Neural crest cell (in vitro differentiated cells): ENCODE data around the gene ALOX15. TPM values are rescaled to one million over a fixed set of nuclear protein-coding genes. Genes with fewer than 3 reads are reported as not detected.
A peak's percentile ranks its signal among the peaks of the same experiment; 100 is the strongest.
"Not testable (repeated sequence)": the region's sequence is repeated elsewhere in the genome, so short reads cannot be mapped to it uniquely, and the experiment has no call there.

Experiments used
- DNase-seq: peaks from one replicate; pipeline ENCODE4 v3.0.0; 2021; ENCODE audit warnings: low read depth, mixed read lengths, low spot score
- H3K27ac Mint-ChIP-seq: one replicate; pipeline ENCODE4 v1.8.0; 2021; ENCODE audit warnings: mild to moderate bottlenecking, mixed read lengths; ENCODE audit not compliant: unreplicated experiment
- H3K27me3 Mint-ChIP-seq: 2 replicates; pipeline ENCODE4 v1.8.0; 2021; ENCODE audit warnings: low read depth, mild to moderate bottlenecking, mixed read lengths
- H3K36me3 Mint-ChIP-seq: 2 replicates; pipeline ENCODE4 v1.8.0; 2021; ENCODE audit warnings: low read depth, mild to moderate bottlenecking, mixed read lengths
- H3K4me1 Mint-ChIP-seq: 2 replicates; pipeline ENCODE4 v1.8.0; 2021; ENCODE audit warnings: mixed read lengths
- H3K4me3 Mint-ChIP-seq: one replicate; pipeline ENCODE4 v1.8.0; 2021; ENCODE audit warnings: mild to moderate bottlenecking, mixed read lengths
- H3K9me3 Mint-ChIP-seq: 2 replicates; pipeline ENCODE4 v1.8.0; 2021; ENCODE audit warnings: mixed read lengths
- total RNA-seq: library from RNA; stranded (reverse); gene quantifications from 2 replicates; pipeline ENCODE4 v1.2.1, GENCODE V29; 2021
- TF ChIP-seq, protein P1 (sequence below): fragments of 200-600 bp; sonication (generic); conservative IDR thresholded peaks from 2 replicates; pipeline ENCODE4 v1.5.0; 2021; ENCODE audit warnings: antibody characterized with exemption, mild to moderate bottlenecking

Gene ALOX15
- total RNA-seq, 1 donor from 2014 or later, result 0.33 TPM

DNA sequence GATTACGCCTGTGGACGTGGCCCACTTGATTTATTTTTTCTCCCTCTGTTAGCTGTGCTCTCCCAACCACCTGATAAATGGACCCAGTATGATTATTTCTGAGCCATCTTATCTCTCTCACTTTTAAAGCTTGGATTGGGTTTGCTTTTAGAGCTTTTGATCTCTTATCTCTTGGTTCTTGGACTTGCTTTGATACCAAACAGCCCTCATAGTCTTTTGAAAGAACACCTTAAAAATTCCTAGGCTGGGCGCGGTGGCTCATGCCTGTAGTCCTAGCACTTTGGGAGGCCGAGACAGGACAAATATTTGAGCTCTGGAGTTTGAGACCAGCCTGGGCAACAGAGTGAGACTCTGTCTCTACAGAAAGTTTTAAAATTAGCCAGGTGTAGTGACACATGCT lies 31.3 kb downstream of the ALOX15 start:
- Mint-ChIP-seq H3K9me3 (no peaks in the 10 kb centered on the region), H3K27me3 (peaks cover 4% of the 10 kb centered on the region), H3K27ac (no peak overlapping the region), H3K4me1 (peaks cover 12% of the 10 kb centered on the region), H3K4me3 (no peak overlapping the region), H3K36me3 (no peaks in the 10 kb centered on the region)
- TF ChIP-seq, protein P1, sequence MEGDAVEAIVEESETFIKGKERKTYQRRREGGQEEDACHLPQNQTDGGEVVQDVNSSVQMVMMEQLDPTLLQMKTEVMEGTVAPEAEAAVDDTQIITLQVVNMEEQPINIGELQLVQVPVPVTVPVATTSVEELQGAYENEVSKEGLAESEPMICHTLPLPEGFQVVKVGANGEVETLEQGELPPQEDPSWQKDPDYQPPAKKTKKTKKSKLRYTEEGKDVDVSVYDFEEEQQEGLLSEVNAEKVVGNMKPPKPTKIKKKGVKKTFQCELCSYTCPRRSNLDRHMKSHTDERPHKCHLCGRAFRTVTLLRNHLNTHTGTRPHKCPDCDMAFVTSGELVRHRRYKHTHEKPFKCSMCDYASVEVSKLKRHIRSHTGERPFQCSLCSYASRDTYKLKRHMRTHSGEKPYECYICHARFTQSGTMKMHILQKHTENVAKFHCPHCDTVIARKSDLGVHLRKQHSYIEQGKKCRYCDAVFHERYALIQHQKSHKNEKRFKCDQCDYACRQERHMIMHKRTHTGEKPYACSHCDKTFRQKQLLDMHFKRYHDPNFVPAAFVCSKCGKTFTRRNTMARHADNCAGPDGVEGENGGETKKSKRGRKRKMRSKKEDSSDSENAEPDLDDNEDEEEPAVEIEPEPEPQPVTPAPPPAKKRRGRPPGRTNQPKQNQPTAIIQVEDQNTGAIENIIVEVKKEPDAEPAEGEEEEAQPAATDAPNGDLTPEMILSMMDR, result no peak
- no peak for DNase-seq

DNA sequence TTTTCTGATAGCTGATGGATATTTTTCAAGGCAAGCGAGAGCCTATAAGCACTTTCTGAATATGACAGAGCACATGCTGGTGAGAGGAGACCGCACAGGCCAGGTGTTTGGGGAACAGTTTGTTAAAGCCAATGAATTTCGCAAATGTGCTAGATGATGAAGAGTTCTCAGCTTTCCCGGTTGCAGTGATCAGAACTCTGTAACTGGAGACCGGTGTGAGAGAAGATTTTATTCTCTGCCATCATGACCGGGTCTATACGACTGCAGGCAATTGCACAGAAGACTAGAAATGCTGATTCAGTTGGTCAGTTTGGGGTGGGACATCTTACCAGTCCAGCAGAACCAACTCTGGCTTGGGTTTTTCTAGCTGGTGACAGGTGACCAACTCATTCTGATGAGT lies 31.7 kb downstream of the ALOX15 start:
- peaks cover 12% of the 10 kb centered on the region for H3K4me1 Mint-ChIP-seq
- DNase-seq, result no peak
- no peak overlapping the region for H3K27ac Mint-ChIP-seq
- H3K36me3 Mint-ChIP-seq, result no peaks in the 10 kb centered on the region
- H3K4me3 Mint-ChIP-seq, result no peak overlapping the region
- no peaks in the 10 kb centered on the region for H3K9me3 Mint-ChIP-seq
- TF ChIP-seq, protein P1, result no peak
- peaks cover 4% of the 10 kb centered on the region for H3K27me3 Mint-ChIP-seq

DNA sequence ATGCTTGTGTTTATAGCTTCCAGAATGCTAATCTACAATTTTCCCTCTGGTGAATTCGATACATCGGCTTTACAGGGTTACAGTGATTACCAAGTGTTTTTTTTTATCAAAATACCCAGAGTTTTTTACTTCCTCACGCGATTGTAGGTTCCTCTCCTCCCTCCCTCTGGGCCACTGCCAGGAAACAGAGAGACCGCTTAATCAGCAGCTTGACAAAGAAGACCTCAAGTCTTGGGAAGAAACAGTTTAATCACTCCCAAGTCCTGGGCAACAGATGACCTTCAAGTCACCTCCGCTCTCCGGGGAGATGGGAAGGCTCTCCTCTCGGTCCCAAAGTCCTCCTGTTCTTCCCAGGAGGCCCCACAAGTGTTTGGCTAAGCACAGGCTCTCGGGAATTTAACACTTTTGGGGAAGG lies 33.7 kb downstream of the ALOX15 start:
- DNase-seq, result no peak
- Mint-ChIP-seq H3K9me3 (no peaks in the 10 kb centered on the region), H3K36me3 (no peaks in the 10 kb centered on the region), H3K27ac (peak overlapping the region; percentile 85), H3K4me1 (peaks cover 12% of the 10 kb centered on the region), H3K27me3 (peaks cover 4% of the 10 kb centered on the region), H3K4me3 (no peak overlapping the region)
- TF ChIP-seq, protein P1, result no peak

GRCh38 chr17:4607261-4607741 lies 34.2 kb downstream of the ALOX15 start:
- Mint-ChIP-seq H3K9me3 (no peaks in the 10 kb centered on the region), H3K4me3 (no peak overlapping the region), H3K4me1 (peaks cover 12% of the 10 kb centered on the region), H3K36me3 (no peaks in the 10 kb centered on the region), H3K27me3 (peaks cover 4% of the 10 kb centered on the region), H3K27ac (peak overlapping the region; percentile 85)
- DNase-seq, result no peak
- TF ChIP-seq, protein P1, result no peak

- DNase-seq, result no peak
- Mint-ChIP-seq H3K9me3 (no peaks in the 10 kb centered on the region), H3K27me3 (peaks cover 4% of the 10 kb centered on the region), H3K4me3 (no peak overlapping the region), H3K4me1 (peaks cover 13% of the 10 kb centered on the region), H3K36me3 (no peaks in the 10 kb centered on the region), H3K27ac (no peak overlapping the region)
- TF ChIP-seq, protein P1, result no peak
Measured at GRCh38 chr17:4605826-4606225, 35.7 kb downstream of the ALOX15 start.

GRCh38 chr17:4604736-4605135 lies 36.7 kb downstream of the ALOX15 start:
- peaks cover 24% of the 10 kb centered on the region for H3K4me1 Mint-ChIP-seq
- not testable (repeated sequence) for H3K36me3 Mint-ChIP-seq

More at GRCh38 chr17:4604736-4605135, 36.7 kb downstream of the ALOX15 start:
- H3K4me3 Mint-ChIP-seq, H3K9me3 Mint-ChIP-seq, DNase-seq, H3K27me3 Mint-ChIP-seq: not testable (repeated sequence)
- peak overlapping the region; percentile 71 for H3K27ac Mint-ChIP-seq
